Right lobe of liver (tissue), 4 donors: Measurements from ENCODE around the gene ATOH8.

Experiments used
- CTCF ChIP-seq, 4 donors: fragments of 200-600 bp in 3 of 4; fragments of 450-650 bp in 1 of 4; IDR thresholded peaks; one replicate each; pipeline versions ENCODE4 v1.5.1 to v1.8.0; 2016 to 2022; ENCODE audit warnings: antibody characterized with exemption in 4 of 4, mild to moderate bottlenecking in 2 of 4
- POLR2A ChIP-seq: fragments of 450-650 bp; IDR thresholded peaks from one replicate; pipeline ENCODE4 v1.6.1; 2017; ENCODE audit warnings: antibody characterized with exemption, mild to moderate bottlenecking
- donor health status: DM: no; HTN: no; CAD: no.
- donor health status: DM: no; HTN: no; CAD: no.
- donor health status: DM: no; HTN: yes; CAD: no.

GRCh38 chr2:85786865-85787264, 33.1 kb downstream of the ATOH8 start:
- TF ChIP-seq CTCF (IDR thresholded peaks at IDR 0.05) (no peak), POLR2A (no peak)
